Hepatocyte (in vitro differentiated cells): ENCODE measurements around the gene PROZ.

Experiments
- CTCF ChIP-seq: fragments of 200-600 bp; sonication (generic); IDR thresholded peaks from 2 replicates; pipeline ENCODE4 v1.5.1; 2016; ENCODE audit warnings: antibody characterized with exemption, mild to moderate bottlenecking; ENCODE audit not compliant: poor library complexity
- EZH2 ChIP-seq: fragments of 200-600 bp; sonication (generic); IDR thresholded peaks from 2 replicates; pipeline ENCODE4 v1.6.1; 2016; ENCODE audit warnings: antibody characterized with exemption, mild to moderate bottlenecking, borderline replicate concordance
- EZH2phosphoT487 ChIP-seq: fragments of 200-600 bp; sonication (generic); IDR thresholded peaks from one replicate; pipeline ENCODE4 v1.6.1; 2018; ENCODE audit warnings: antibody characterized with exemption, mild to moderate bottlenecking, low read depth, moderate library complexity; ENCODE audit not compliant: unreplicated experiment, severe bottlenecking

- TF ChIP-seq EZH2phosphoT487 (no peak), EZH2 (no peak), CTCF (no peak)
These were observed 9.1 kb downstream of the PROZ start for GRCh38 chr13:113167575-113167974.
